ENCODE data around the gene ETV6. TPM values are rescaled to one million over a fixed set of nuclear protein-coding genes. Genes with fewer than 3 reads are reported as not detected.

Gene ETV6
- total RNA-seq, 1 experiment from 2014 or later: 14.1 TPM

DNA sequence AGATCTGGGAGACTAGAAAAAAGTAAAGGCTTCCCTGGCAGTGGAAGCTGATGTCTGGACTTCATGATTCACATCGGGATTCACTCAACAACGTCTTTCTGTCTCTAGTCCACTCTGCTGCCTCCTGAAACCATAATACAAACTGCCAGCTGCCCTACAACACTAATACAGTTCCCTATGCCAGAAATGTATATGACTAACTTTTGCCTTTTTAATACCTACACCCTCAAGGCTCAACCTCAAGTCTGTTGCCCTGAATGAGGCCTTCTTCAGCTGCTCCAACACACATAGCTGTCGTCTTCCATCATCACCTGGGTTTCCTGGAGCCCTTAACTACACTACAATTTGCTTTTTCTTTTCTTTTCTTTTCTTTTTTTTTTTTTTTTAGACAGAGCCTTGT lies 238.6 kb downstream of the ETV6 start:
- ChIA-PET POLR2A (no interaction called here), RAD21 (ENCODE audit: low non-redundant PET in 1 of 2, low total read pairs in 2 of 2, uncharacterized antibody in 2 of 2, unreplicated experiment in 2 of 2) (no interaction called here), CTCF (no interaction called here)
- no peaks in the 10 kb centered on the region for H3K9me3 ChIP-seq (ENCODE audit: control insufficient read depth in 1 of 2, insufficient read depth in 1 of 2, low read depth in 1 of 2, low read length in 2 of 2)
- no peaks in the 10 kb centered on the region; a peak in 1 of 4 replicates for H3K36me3 ChIP-seq (ENCODE audit: control insufficient read depth in 1 of 2, insufficient read depth in 2 of 2, low read length in 2 of 2)
- H3K27me3 ChIP-seq (ENCODE audit: insufficient read depth, low read length): no peaks in the 10 kb centered on the region
- H3K79me2 ChIP-seq (ENCODE audit: insufficient read depth, low read length): no peaks in the 10 kb centered on the region
- no TSS peak for BruUV-seq (replicated peaks)
- intact Hi-C loops (cut with micrococcal nuclease): no loop called here
- no peak overlapping the region for H3K9ac ChIP-seq (ENCODE audit: low read length)
- no peak overlapping the region for H3K4me2 ChIP-seq (ENCODE audit: low read length)
- peaks cover 0 to 19% of the 10 kb centered on the region in 2 experiments; a peak in 1 of 4 replicates for H3K4me1 ChIP-seq (ENCODE audit: control insufficient read depth in 1 of 2, insufficient read depth in 2 of 2, low read length in 2 of 2)
- H3K27ac ChIP-seq (ENCODE audit: low read depth, low read length): no peak overlapping the region
- H3K4me3 ChIP-seq (replicated peaks in 1 of 2; ENCODE audit: low read depth in 1 of 2, low read length in 2 of 2): no peak overlapping the region
- ATAC-seq: no peak
- H4K20me1 ChIP-seq (ENCODE audit: insufficient read depth): no peaks in the 10 kb centered on the region
- no peak overlapping the region for H2AFZ ChIP-seq (ENCODE audit: low read depth, low read length, poor library complexity, severe bottlenecking)
- H3K9me2 ChIP-seq (ENCODE audit: insufficient read depth): no peaks in the 10 kb centered on the region
- TF ChIP-seq ZFX (IDR thresholded peaks at IDR 0.05) (no peak), SRF (IDR thresholded peaks at IDR 0.05; ENCODE audit: low read depth) (no peak), YY1 (IDR thresholded peaks at IDR 0.05; ENCODE audit: extremely low read depth, insufficient replicate concordance, low read depth, low read length) (no peak), SIN3A (IDR thresholded peaks at IDR 0.05; ENCODE audit: low read depth) (no peak), EZH2phosphoT487 (IDR thresholded peaks at IDR 0.05; ENCODE audit: borderline replicate concordance) (no peak)
- TF ChIP-seq, protein P1, sequence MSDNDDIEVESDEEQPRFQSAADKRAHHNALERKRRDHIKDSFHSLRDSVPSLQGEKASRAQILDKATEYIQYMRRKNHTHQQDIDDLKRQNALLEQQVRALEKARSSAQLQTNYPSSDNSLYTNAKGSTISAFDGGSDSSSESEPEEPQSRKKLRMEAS (IDR thresholded peaks at IDR 0.05): no peak
- DNase-seq (ENCODE audit: low read depth, low spot score): no peak

DNA sequence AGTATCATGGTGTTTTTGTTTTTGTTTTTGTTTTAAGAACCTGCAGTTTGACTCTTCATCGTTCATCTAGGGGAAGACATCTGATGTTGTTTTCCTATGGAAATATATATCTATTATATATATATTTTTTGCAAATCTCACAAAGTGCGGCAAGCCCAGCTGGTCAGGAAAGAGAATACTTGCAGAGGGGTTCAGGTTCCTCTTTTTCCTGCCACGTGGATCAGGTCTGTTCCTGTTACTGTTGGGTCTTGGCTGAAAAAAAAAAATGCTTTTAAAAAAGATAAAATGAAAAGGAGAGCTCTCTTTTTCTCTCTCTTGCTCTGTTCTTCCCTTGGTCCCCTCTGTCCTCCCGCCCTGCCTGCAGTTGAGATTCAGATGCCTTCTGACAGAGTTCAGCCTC lies 241.9 kb downstream of the ETV6 start:
- Histone ChIP-seq H3K9ac (ENCODE audit: low read length) (no peak overlapping the region), H4K20me1 (ENCODE audit: insufficient read depth) (no peaks in the 10 kb centered on the region), H3K27ac (ENCODE audit: low read depth, low read length) (no peak overlapping the region), H3K9me2 (ENCODE audit: insufficient read depth) (no peaks in the 10 kb centered on the region), H3K36me3 (ENCODE audit: control insufficient read depth in 1 of 2, insufficient read depth in 2 of 2, low read length in 2 of 2) (no peaks in the 10 kb centered on the region; a peak in 1 of 4 replicates), H3K79me2 (ENCODE audit: insufficient read depth, low read length) (no peaks in the 10 kb centered on the region), H3K4me3 (replicated peaks in 1 of 2; ENCODE audit: low read depth in 1 of 2, low read length in 2 of 2) (no peak overlapping the region), H3K9me3 (ENCODE audit: control insufficient read depth in 1 of 2, insufficient read depth in 1 of 2, low read depth in 1 of 2, low read length in 2 of 2) (no peaks in the 10 kb centered on the region), H3K4me2 (ENCODE audit: low read length) (no peak overlapping the region), H2AFZ (ENCODE audit: low read depth, low read length, poor library complexity, severe bottlenecking) (no peak overlapping the region), H3K27me3 (ENCODE audit: insufficient read depth, low read length) (no peaks in the 10 kb centered on the region), H3K4me1 (ENCODE audit: control insufficient read depth in 1 of 2, insufficient read depth in 2 of 2, low read length in 2 of 2) (no peaks in the 10 kb centered on the region)
- ChIA-PET RAD21 (ENCODE audit: low non-redundant PET in 1 of 2, low total read pairs in 2 of 2, uncharacterized antibody in 2 of 2, unreplicated experiment in 2 of 2) (no interaction called here), CTCF (interaction anchor here (1.2 kb wide), 1 partner anchor 310 kb away, joined by 3 read pairs; no protein-coding TSS in a partner anchor), POLR2A (no interaction called here)
- DNase-seq (ENCODE audit: low read depth, low spot score): no peak
- no peak for ATAC-seq
- BruUV-seq (replicated peaks): no TSS peak
- intact Hi-C loops (cut with micrococcal nuclease): loop anchor here (10.0 kb wide), 1 partner anchor 307 kb away; no protein-coding TSS in a partner anchor
- TF ChIP-seq ZFX (IDR thresholded peaks at IDR 0.05) (no peak), FOSL1 (IDR thresholded peaks at IDR 0.05; ENCODE audit: low read depth) (no peak), RAD21 (IDR thresholded peaks at IDR 0.05; ENCODE audit: low read depth) (no peak), POLR2AphosphoS5 (IDR thresholded peaks at IDR 0.05; ENCODE audit: low read depth, low read length) (no peak)
- TF ChIP-seq, protein P2, sequence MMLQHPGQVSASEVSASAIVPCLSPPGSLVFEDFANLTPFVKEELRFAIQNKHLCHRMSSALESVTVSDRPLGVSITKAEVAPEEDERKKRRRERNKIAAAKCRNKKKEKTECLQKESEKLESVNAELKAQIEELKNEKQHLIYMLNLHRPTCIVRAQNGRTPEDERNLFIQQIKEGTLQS (IDR thresholded peaks at IDR 0.05): no peak
- TF ChIP-seq, protein P3, sequence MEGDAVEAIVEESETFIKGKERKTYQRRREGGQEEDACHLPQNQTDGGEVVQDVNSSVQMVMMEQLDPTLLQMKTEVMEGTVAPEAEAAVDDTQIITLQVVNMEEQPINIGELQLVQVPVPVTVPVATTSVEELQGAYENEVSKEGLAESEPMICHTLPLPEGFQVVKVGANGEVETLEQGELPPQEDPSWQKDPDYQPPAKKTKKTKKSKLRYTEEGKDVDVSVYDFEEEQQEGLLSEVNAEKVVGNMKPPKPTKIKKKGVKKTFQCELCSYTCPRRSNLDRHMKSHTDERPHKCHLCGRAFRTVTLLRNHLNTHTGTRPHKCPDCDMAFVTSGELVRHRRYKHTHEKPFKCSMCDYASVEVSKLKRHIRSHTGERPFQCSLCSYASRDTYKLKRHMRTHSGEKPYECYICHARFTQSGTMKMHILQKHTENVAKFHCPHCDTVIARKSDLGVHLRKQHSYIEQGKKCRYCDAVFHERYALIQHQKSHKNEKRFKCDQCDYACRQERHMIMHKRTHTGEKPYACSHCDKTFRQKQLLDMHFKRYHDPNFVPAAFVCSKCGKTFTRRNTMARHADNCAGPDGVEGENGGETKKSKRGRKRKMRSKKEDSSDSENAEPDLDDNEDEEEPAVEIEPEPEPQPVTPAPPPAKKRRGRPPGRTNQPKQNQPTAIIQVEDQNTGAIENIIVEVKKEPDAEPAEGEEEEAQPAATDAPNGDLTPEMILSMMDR (IDR thresholded peaks at IDR 0.05 in 2 of 3, conservative IDR thresholded peaks at IDR 0.05 in 1 of 3; ENCODE audit: borderline replicate concordance in 1 of 3, insufficient read depth in 1 of 3, low read depth in 2 of 3, low read length in 2 of 3): no peak
- TF ChIP-seq, protein P4, sequence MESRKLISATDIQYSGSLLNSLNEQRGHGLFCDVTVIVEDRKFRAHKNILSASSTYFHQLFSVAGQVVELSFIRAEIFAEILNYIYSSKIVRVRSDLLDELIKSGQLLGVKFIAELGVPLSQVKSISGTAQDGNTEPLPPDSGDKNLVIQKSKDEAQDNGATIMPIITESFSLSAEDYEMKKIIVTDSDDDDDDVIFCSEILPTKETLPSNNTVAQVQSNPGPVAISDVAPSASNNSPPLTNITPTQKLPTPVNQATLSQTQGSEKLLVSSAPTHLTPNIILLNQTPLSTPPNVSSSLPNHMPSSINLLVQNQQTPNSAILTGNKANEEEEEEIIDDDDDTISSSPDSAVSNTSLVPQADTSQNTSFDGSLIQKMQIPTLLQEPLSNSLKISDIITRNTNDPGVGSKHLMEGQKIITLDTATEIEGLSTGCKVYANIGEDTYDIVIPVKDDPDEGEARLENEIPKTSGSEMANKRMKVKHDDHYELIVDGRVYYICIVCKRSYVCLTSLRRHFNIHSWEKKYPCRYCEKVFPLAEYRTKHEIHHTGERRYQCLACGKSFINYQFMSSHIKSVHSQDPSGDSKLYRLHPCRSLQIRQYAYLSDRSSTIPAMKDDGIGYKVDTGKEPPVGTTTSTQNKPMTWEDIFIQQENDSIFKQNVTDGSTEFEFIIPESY (IDR thresholded peaks at IDR 0.05; ENCODE audit: extremely low read depth, insufficient replicate concordance, low read length): no peak
